BJ (cell line): ENCODE results near the gene RIMOC1. TPM values are rescaled to one million over a fixed set of nuclear protein-coding genes. Genes with fewer than 3 reads are reported as not detected.

Experiments used
- CTCF ChIA-PET: fragments of 350-600 bp; formaldehyde crosslinking; extraction: SDS; loops from one replicate; lab custom pipeline; 2021; ENCODE audit warnings: antibody characterized with exemption, inconsistent platforms; lab: Yijun Ruan, JAX
- POLR2A ChIA-PET: fragments of 300-600 bp; sonication (Branson Sonifier 250); formaldehyde crosslinking; extraction: SDS; loops from one replicate; lab custom pipeline; 2021; ENCODE audit warnings: antibody characterized with exemption; lab: Charles Lee
- DNase-seq: peaks from one replicate; pipeline ENCODE4 v3.0.0-alpha.2; 2011; ENCODE audit warnings: low read depth
- H3K27me3 ChIP-seq: 2 replicates; pipeline ENCODE4 v1.6.0; 2011; ENCODE audit warnings: low read length; ENCODE audit not compliant: control insufficient read depth, insufficient read depth
- H3K36me3 ChIP-seq: 2 replicates; pipeline ENCODE4 v1.5.1; 2011; ENCODE audit warnings: low read length; ENCODE audit not compliant: control insufficient read depth, insufficient read depth
- H3K4me3 ChIP-seq: 2 replicates; pipeline ENCODE4 v1.5.1; 2011; ENCODE audit warnings: low read depth, mild to moderate bottlenecking, control low read depth, low read length
- polyA plus RNA-seq: library from polyadenylated mRNA; depleted of rRNA; stranded (reverse); fragments of >200 nt; gene quantifications from 2 replicates; pipeline ENCODE4 v1.2.3, GENCODE V29; 2011
- TF ChIP-seq, protein P1 (sequence below): IDR thresholded peaks from 2 replicates; pipeline ENCODE4 v1.5.1; 2011; ENCODE audit warnings: low read depth, mild to moderate bottlenecking, control low read depth, inconsistent platforms, low read length, moderate library complexity; ENCODE audit not compliant: insufficient read depth

RIMOC1 gene
- polyA plus RNA-seq, 1 experiment: 11.1 TPM

DNA sequence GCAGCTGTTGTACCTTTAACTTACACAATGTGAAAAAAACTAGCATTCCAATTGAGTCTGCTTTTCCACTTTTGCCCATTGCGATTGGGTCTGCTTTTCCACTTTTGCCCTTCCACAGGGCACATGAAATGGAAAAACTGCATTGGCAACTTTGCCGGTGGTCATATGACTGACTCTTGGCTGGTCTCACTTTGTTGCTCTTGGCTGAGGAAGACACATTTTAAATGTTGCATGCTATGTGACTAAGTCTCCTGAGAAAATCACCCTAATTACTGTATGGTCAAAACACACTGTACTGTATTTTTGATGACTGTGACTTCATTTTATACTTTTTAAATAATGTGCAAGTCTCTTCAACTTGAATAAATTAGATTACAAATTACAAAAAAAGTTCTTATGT lies 32.3 kb upstream of the RIMOC1 start:
- no peaks in the 10 kb centered on the region for H3K36me3 ChIP-seq
- no peak overlapping the region for H3K4me3 ChIP-seq
- H3K27me3 ChIP-seq: peaks cover 2% of the 10 kb centered on the region; the same call in 1 of the 2 replicates
- TF ChIP-seq, protein P1, sequence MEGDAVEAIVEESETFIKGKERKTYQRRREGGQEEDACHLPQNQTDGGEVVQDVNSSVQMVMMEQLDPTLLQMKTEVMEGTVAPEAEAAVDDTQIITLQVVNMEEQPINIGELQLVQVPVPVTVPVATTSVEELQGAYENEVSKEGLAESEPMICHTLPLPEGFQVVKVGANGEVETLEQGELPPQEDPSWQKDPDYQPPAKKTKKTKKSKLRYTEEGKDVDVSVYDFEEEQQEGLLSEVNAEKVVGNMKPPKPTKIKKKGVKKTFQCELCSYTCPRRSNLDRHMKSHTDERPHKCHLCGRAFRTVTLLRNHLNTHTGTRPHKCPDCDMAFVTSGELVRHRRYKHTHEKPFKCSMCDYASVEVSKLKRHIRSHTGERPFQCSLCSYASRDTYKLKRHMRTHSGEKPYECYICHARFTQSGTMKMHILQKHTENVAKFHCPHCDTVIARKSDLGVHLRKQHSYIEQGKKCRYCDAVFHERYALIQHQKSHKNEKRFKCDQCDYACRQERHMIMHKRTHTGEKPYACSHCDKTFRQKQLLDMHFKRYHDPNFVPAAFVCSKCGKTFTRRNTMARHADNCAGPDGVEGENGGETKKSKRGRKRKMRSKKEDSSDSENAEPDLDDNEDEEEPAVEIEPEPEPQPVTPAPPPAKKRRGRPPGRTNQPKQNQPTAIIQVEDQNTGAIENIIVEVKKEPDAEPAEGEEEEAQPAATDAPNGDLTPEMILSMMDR: no peak
- DNase-seq: no peak
- ChIA-PET POLR2A (no interaction called here), CTCF (no interaction called here)

DNA sequence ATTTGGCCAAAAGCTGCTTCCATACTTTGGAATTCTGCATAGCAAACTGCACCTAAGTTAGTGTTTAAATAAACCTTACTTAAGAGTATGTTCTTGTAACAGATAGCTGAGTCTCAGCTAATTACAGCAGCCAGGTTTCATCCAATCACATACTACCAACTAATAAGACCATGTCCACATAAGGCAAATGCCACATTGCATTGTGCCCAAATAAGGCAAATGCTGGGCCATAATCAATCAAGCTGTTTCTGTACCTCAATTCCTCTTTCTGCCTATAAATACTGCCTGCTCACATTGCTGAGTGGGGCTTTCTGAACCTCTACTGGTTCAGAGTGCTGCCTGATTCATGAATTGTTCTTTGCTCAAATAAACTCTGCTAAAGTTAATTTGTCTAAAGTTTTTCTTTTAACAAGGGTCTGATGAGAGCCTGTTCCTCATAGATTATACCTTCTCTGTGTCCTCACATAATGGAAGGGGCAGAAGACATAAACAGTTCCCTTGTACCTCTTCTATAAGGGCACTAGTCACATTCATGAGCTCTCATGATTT lies 29.6 kb upstream of the RIMOC1 start:
- TF ChIP-seq, protein P1: no peak
- no peak overlapping the region for H3K4me3 ChIP-seq
- POLR2A ChIA-PET: no interaction called here
- CTCF ChIA-PET: interaction anchor here (1.3 to 1.5 kb wide), 2 partner anchors 11 to 18 kb away, joined by 3 to 4 read pairs; no protein-coding TSS in a partner anchor
- H3K27me3 ChIP-seq: peaks cover 2% of the 10 kb centered on the region
- no peak for DNase-seq
- no peaks in the 10 kb centered on the region for H3K36me3 ChIP-seq

DNA sequence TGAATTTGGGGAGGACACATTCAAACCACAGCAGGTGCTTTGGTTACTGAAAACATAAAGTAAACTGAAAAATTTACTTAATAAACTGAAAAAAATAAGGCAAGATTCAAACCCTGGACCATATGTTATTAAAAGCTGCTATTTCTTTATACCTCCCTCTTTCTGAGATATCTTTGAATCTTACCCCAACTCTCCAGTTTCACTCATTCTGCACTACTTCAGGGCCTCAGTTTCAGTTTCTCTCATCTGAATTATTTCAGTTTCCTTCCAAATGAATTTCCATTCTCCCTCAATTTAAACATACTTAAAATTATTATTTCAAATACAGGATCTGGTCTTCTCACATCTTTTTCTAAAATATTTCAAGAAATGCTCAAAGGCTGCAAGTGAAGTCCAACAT lies 29.0 kb upstream of the RIMOC1 start:
- peaks cover 2% of the 10 kb centered on the region for H3K27me3 ChIP-seq
- POLR2A ChIA-PET: no interaction called here
- no peak for DNase-seq
- H3K4me3 ChIP-seq: no peak overlapping the region
- H3K36me3 ChIP-seq: no peaks in the 10 kb centered on the region
- CTCF ChIA-PET: interaction anchor here (1.3 to 1.5 kb wide), 2 partner anchors 11 to 19 kb away, joined by 3 to 4 read pairs; no protein-coding TSS in a partner anchor
- TF ChIP-seq, protein P1: no peak

DNA sequence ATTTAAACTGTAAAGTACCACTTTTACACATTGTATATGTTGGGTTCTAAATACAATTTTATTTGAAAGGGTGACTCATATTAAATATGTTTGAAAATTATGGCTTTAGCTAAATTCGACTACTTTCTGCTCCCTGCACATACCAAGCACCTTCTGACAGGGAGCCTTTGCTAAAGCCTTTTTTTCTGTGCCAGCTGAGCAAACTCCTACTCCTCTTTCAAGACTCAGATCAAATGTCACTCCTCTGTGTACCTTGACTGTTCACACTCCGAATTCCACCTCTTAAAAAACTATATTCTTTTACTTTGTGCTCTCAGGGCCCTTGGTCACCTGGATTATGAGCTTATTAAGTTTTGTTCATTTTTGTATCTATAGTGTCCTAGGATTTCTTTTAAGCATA lies 27.5 kb upstream of the RIMOC1 start:
- no peak for DNase-seq
- ChIA-PET POLR2A (no interaction called here), CTCF (interaction anchor here (0.8 to 1.5 kb wide), 2 partner anchors 20 to 33 kb away, joined by 3 read pairs; no protein-coding TSS in a partner anchor)
- TF ChIP-seq, protein P1: no peak
- peaks cover 2% of the 10 kb centered on the region for H3K27me3 ChIP-seq
- H3K36me3 ChIP-seq: no peaks in the 10 kb centered on the region
- H3K4me3 ChIP-seq: no peak overlapping the region

DNA sequence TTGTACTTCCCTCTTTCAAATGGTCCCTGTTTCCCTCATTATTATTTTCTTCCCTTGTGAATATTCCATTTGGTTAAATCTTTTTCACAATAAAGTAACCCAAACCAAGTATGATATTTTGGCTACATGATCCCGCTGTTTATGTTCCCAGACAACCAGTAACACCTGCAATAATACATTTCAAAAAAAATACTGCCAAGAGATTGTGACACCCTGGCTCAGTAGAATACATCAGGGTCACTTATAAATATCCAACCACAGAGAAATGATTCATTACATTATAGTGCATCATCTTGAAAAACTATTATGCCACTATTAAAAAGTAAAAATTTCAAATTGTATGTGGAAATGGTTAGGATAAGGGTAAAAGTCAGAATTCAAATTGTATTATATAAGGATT lies 26.7 kb upstream of the RIMOC1 start:
- Histone ChIP-seq H3K36me3 (no peaks in the 10 kb centered on the region), H3K4me3 (no peak overlapping the region), H3K27me3 (peaks cover 2% of the 10 kb centered on the region)
- ChIA-PET CTCF (interaction anchor here (0.8 kb wide), 1 partner anchor 33 kb away, joined by 3 read pairs; no protein-coding TSS in a partner anchor), POLR2A (no interaction called here)
- TF ChIP-seq, protein P1: no peak
- DNase-seq: no peak
